ENCODE results near the gene TMBIM6.
A peak's percentile ranks its signal among the peaks of the same experiment; 100 is the strongest.

TMBIM6 gene

DNA sequence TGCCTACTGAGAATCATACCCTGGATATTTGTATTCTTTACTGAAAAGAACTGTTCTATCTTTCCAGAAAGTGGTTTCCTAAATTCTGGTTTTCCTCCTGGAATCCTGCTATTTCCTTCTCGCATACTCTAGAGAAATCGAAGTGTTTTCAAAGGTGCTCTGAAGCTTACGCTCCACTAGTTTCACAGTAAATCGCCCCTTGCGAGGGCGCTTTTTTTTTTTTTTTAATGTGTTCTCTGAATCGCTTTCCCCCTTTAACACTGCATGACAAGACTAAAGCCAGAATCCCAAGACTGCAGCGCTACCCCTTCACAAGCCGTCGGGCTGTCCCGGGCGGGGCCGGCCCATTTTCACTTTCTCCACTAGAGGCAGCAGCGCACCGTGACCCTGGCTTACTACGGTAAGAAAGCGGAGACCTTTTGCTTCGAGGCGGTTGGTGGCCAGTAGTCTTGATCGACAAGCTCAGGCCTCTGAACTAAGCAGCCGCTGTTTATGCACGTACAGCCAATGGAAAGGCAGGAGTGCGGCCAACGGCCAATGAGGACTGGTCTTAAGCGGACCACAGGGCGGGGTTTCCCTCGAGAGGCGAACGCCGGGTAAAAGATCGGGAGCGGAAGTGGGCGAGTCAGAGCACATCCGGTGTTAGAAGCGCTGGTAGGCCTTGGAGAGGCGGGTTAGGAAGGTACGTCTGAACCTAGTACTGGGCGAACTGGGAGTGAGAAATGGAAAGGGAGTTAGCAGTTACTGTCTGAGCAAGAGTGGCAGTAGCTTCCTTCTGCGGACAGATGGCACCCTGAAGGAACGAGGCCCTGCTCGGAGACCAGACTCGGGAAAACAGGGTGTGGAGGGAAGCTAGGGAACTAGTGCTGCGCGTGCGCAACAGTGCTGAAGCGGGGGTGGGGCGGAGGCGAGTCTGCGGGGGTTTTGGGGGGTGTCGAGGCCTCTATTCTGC, at the start of gene TMBIM6 (continued):
- TF ChIP-seq, protein P1, sequence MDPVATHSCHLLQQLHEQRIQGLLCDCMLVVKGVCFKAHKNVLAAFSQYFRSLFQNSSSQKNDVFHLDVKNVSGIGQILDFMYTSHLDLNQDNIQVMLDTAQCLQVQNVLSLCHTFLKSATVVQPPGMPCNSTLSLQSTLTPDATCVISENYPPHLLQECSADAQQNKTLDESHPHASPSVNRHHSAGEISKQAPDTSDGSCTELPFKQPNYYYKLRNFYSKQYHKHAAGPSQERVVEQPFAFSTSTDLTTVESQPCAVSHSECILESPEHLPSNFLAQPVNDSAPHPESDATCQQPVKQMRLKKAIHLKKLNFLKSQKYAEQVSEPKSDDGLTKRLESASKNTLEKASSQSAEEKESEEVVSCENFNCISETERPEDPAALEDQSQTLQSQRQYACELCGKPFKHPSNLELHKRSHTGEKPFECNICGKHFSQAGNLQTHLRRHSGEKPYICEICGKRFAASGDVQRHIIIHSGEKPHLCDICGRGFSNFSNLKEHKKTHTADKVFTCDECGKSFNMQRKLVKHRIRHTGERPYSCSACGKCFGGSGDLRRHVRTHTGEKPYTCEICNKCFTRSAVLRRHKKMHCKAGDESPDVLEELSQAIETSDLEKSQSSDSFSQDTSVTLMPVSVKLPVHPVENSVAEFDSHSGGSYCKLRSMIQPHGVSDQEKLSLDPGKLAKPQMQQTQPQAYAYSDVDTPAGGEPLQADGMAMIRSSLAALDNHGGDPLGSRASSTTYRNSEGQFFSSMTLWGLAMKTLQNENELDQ (tag by site-specific recombination; IDR thresholded peaks at IDR 0.05; ENCODE audit: low read depth) = no peak
- TF ChIP-seq ZNF24 (tag by site-specific recombination; IDR thresholded peaks at IDR 0.05) (peak; percentile 55; the same call in 1 of the 2 replicates), ZBTB11 (tag by site-specific recombination; conservative IDR thresholded peaks at IDR 0.05; ENCODE audit: low read depth) (peak; percentile 93), ZNF600 (tag by site-specific recombination; IDR thresholded peaks at IDR 0.05) (peak; percentile 95), KLF8 (tag by site-specific recombination; IDR thresholded peaks at IDR 0.05) (peak; percentile 85), ZBTB17 (tag by site-specific recombination; IDR thresholded peaks at IDR 0.05) (peak; percentile 100), ZNF391 (tag by site-specific recombination; IDR thresholded peaks at IDR 0.05; ENCODE audit: borderline replicate concordance, low read depth) (peak; percentile 53; the same call in 1 of the 2 replicates), ZNF2 (tag by site-specific recombination; IDR thresholded peaks at IDR 0.05) (peak; percentile 92), SP3 (tag by site-specific recombination; IDR thresholded peaks at IDR 0.05) (peak; percentile 82), TCF7L2 (IDR thresholded peaks at IDR 0.05; ENCODE audit: borderline replicate concordance, low read depth, low read length) (peak; percentile 70; the same call in 1 of the 2 replicates), SP2 (tag by site-specific recombination; IDR thresholded peaks at IDR 0.05) (peak; percentile 98), TRIM28 (IDR thresholded peaks at IDR 0.05; ENCODE audit: borderline replicate concordance, low read length) (peak; percentile 83; the same call in 1 of the 2 replicates), ZNF521 (tag by site-specific recombination; IDR thresholded peaks at IDR 0.05) (no peak)
- TF ChIP-seq, protein P2, sequence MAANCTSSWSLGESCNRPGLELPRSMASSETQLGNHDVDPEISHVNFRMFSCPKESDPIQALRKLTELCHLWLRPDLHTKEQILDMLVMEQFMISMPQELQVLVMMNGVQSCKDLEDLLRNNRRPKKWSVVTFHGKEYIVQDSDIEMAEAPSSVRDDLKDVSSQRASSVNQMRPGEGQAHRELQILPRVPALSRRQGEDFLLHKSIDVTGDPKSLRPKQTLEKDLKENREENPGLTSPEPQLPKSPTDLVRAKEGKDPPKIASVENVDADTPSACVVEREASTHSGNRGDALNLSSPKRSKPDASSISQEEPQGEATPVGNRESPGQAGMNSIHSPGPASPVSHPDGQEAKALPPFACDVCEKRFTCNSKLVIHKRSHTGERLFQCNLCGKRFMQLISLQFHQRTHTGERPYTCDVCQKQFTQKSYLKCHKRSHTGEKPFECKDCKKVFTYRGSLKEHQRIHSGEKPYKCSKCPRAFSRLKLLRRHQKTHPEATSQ (tag by site-specific recombination; IDR thresholded peaks at IDR 0.05) = 0 out of 2 replicates have a peak, but pooled peaks have one; percentile 25
- TF ChIP-seq, protein P3, sequence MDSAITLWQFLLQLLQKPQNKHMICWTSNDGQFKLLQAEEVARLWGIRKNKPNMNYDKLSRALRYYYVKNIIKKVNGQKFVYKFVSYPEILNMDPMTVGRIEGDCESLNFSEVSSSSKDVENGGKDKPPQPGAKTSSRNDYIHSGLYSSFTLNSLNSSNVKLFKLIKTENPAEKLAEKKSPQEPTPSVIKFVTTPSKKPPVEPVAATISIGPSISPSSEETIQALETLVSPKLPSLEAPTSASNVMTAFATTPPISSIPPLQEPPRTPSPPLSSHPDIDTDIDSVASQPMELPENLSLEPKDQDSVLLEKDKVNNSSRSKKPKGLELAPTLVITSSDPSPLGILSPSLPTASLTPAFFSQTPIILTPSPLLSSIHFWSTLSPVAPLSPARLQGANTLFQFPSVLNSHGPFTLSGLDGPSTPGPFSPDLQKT (IDR thresholded peaks at IDR 0.05; ENCODE audit: borderline replicate concordance, low read depth, low read length) = peak; percentile 82
- TF ChIP-seq, protein P4, sequence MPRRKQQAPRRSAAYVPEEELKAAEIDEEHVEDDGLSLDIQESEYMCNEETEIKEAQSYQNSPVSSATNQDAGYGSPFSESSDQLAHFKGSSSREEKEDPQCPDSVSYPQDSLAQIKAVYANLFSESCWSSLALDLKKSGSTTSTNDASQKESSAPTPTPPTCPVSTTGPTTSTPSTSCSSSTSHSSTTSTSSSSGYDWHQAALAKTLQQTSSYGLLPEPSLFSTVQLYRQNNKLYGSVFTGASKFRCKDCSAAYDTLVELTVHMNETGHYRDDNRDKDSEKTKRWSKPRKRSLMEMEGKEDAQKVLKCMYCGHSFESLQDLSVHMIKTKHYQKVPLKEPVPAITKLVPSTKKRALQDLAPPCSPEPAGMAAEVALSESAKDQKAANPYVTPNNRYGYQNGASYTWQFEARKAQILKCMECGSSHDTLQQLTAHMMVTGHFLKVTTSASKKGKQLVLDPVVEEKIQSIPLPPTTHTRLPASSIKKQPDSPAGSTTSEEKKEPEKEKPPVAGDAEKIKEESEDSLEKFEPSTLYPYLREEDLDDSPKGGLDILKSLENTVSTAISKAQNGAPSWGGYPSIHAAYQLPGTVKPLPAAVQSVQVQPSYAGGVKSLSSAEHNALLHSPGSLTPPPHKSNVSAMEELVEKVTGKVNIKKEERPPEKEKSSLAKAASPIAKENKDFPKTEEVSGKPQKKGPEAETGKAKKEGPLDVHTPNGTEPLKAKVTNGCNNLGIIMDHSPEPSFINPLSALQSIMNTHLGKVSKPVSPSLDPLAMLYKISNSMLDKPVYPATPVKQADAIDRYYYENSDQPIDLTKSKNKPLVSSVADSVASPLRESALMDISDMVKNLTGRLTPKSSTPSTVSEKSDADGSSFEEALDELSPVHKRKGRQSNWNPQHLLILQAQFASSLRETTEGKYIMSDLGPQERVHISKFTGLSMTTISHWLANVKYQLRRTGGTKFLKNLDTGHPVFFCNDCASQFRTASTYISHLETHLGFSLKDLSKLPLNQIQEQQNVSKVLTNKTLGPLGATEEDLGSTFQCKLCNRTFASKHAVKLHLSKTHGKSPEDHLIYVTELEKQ (tag by site-specific recombination; IDR thresholded peaks at IDR 0.05; ENCODE audit: borderline replicate concordance) = peak; percentile 93; the same call in 1 of the 2 replicates
